VCaP (cell line): ENCODE data around the gene KLHL33.

Source experiments
- H3K27ac ChIP-seq: fragments of 450-650 bp; 2 replicates; pipeline ENCODE4 v1.5.1; 2017
- CTCF ChIP-seq: fragments of 450-650 bp; conservative IDR thresholded peaks from 2 replicates; pipeline ENCODE4 v1.5.1; 2017; ENCODE audit warnings: mild to moderate bottlenecking, moderate library complexity

The KLHL33 gene

DNA sequence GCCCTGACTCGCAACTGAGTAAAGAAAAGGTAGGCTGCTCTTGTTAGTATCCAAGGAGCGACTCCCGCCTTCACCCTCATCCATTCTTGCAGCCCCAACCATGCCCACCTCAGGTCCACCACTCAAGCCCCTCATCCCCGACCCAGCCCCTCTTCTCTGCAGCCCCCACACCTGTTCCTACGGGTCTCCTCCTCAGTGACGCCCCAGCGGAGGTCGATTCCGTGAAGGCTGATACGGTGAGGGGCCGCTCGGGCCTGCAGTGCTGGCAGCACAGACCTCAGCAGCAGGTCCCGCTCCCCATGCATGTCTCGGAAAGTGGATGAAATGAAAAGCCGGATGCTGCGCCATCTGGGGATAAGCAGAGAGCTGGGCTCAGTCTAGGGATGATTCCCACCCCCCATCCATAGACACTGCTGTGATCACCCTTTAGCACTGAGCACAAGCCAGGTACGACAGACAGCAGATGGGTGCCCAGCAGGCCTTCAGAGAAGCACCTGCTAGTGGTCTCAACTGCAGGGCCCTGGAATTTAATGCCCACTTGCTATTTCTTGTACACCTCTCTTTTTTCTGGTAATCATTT lies 49.6 kb downstream of the KLHL33 start:
- no peak for TF ChIP-seq CTCF
- no peak overlapping the region for H3K27ac ChIP-seq

- no peak overlapping the region for H3K27ac ChIP-seq
- TF ChIP-seq CTCF: no peak
Observed at GRCh38 chr14:20384886-20385285, 51.1 kb downstream of the KLHL33 start.

GRCh38 chr14:20384321-20384720 lies 51.6 kb downstream of the KLHL33 start:
- no peak overlapping the region for H3K27ac ChIP-seq
- TF ChIP-seq CTCF: no peak

DNA sequence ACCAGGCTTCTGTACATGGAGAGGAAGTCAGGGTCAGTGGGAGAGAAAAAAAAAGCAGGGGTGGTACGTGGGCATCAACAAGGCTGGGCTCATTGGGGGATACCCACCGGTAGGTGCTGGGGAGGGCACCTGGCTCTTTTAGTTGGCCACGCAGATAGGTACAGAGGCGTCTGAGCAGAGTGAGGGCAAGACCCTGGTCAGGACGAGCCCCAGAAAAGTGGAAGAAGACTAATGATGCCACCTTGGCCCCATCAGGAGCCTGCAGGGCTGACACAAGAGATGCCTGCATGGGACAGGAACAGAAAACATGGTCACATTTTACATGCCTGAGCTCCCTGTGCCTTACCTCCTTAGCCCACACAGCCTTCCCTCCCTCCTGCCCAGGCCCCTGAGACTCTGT lies 52.3 kb downstream of the KLHL33 start:
- no peak overlapping the region for H3K27ac ChIP-seq
- TF ChIP-seq CTCF: no peak

DNA sequence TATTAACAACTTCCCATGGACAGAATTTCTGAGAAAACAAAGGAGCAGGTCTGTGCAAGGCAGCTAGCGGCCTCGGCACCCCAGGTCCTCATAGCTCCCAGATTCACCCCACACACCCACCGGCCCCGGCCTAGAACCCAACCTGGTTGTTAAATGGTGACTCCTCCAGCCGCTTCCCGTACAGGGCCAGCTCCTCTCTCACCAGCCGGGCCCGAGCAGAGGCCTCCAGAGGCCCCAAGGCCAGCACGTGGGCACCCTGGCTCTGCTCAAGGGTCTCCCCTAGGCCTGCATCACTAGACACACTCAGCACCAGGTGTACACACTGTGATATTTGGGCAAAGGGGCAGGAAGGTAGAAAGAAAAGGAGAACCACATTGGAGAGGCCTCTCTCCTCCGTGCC lies 52.9 kb downstream of the KLHL33 start:
- no peak for TF ChIP-seq CTCF
- no peak overlapping the region for H3K27ac ChIP-seq

DNA sequence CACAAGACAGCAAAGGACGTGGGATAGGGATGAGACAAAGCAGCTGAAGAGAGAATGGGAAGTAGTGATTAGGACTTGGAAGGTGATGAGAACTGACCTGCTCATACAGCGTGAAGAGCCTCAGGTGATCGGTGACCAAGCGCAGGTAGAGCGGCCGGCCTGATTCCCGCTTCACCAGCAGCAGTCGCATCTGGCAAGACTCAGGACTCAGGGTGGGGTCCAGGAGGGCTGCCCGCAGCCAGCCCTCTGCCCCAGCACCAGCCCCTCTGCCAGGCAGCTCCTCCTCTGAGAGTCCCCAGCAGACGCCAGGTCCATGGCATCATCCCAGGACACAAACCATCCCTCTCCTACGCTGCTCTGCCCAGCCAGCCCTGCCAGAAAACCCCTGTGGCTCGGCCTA lies 53.4 kb downstream of the KLHL33 start:
- TF ChIP-seq CTCF: no peak
- H3K27ac ChIP-seq: no peak overlapping the region

DNA sequence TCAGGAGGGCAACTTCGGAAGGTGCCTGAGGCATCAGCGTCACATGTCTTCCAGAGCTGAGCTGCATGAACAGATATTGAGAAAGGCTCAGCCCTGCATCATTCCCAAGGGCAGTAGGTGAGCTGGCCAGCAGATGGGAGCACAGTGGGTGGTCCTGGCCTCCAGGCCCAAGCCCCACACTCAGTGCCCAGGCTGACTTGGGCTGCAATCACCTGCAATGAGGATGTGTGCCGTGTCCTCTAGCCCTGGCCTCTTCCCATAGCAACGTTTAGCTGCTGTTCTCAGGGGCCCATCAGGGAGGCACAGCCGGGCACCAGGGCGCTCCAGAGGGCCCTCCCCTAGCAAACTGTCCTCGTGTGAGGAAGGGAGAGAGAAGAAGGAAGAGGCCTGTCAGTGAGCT lies 54.6 kb downstream of the KLHL33 start:
- H3K27ac ChIP-seq: no peak overlapping the region
- TF ChIP-seq CTCF: no peak
